ENCODE data around the gene EPN2. TPM values are rescaled to one million over a fixed set of nuclear protein-coding genes. Genes with fewer than 3 reads are reported as not detected.

The EPN2 gene
- total RNA-seq, 4 donors from 2014 or later: 69.4 to 251 (median 96.3) TPM

DNA sequence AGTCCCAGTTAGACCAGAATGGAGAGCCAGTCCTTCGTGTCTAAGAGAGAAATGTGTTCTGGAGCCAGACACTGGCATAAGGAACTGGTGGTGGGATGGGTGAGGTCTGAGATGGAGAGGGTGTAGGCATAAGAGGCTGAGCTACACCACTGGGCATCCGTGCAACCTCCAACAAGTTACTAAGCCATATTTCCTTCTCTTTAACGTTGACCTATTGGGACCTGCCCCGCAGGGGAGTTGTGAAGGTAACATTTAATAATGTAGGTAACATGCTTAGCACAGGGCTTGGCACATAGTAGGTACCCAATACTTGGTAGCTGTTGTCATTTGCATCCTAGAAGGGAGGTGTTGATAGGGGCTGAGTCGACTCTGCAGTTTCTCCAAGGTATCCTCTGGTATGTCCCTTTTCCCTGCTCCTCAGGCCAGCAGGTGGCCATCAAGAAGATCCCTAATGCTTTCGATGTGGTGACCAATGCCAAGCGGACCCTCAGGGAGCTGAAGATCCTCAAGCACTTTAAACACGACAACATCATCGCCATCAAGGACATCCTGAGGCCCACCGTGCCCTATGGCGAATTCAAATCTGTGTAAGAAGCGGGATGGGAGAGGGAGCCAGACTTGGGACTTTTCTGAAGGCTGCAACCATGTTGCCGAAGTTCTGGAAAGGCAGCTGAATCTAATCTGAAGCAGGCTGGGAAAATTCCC, 142.3 kb downstream of the EPN2 start:
- peak in 1 of 2 donors; percentile 84 for DNase-seq (ENCODE audit: low spot score in 2 of 2)
- TF ChIP-seq, protein P1, sequence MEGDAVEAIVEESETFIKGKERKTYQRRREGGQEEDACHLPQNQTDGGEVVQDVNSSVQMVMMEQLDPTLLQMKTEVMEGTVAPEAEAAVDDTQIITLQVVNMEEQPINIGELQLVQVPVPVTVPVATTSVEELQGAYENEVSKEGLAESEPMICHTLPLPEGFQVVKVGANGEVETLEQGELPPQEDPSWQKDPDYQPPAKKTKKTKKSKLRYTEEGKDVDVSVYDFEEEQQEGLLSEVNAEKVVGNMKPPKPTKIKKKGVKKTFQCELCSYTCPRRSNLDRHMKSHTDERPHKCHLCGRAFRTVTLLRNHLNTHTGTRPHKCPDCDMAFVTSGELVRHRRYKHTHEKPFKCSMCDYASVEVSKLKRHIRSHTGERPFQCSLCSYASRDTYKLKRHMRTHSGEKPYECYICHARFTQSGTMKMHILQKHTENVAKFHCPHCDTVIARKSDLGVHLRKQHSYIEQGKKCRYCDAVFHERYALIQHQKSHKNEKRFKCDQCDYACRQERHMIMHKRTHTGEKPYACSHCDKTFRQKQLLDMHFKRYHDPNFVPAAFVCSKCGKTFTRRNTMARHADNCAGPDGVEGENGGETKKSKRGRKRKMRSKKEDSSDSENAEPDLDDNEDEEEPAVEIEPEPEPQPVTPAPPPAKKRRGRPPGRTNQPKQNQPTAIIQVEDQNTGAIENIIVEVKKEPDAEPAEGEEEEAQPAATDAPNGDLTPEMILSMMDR (IDR thresholded peaks at IDR 0.05): no peak
- TF ChIP-seq POLR2A (IDR thresholded peaks at IDR 0.05): no peak
- whole genome bisulfite sequencing, 2 donors: 73 to 76% methylated on average over 13 of the region's 13 CpGs
- H3K4me3 ChIP-seq (ENCODE audit: low read depth, poor library complexity, severe bottlenecking): no peak overlapping the region
- intact Hi-C loops (cut with DNase I; ENCODE audit: low total_unique reads): no loop called here

DNA sequence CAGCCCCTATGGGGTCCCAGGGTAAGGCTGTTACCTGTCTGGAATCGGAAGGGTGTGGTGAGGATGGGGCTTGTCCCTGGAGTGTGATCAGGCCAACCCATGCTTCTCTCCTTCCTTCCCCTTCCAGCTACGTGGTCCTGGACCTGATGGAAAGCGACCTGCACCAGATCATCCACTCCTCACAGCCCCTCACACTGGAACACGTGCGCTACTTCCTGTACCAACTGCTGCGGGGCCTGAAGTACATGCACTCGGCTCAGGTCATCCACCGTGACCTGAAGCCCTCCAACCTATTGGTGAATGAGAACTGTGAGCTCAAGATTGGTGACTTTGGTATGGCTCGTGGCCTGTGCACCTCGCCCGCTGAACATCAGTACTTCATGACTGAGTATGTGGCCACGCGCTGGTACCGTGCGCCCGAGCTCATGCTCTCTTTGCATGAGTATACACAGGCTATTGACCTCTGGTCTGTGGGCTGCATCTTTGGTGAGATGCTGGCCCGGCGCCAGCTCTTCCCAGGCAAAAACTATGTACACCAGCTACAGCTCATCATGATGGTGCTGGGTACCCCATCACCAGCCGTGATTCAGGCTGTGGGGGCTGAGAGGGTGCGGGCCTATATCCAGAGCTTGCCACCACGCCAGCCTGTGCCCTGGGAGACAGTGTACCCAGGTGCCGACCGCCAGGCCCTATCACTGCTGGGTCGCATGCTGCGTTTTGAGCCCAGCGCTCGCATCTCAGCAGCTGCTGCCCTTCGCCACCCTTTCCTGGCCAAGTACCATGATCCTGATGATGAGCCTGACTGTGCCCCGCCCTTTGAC, 143.5 kb downstream of the EPN2 start:
- no peak for TF ChIP-seq POLR2A (IDR thresholded peaks at IDR 0.05)
- TF ChIP-seq, protein P1 (IDR thresholded peaks at IDR 0.05): no peak
- no peak overlapping the region for H3K4me3 ChIP-seq (ENCODE audit: low read depth, poor library complexity, severe bottlenecking)
- peak in 1 of 2 donors; percentile 82 for DNase-seq (ENCODE audit: low spot score in 2 of 2)
- intact Hi-C loops (cut with DNase I; ENCODE audit: low total_unique reads): no loop called here
- 92 to 94% methylated on average over 27 to 29 of the region's 29 CpGs for WGBS, 2 donors

DNA sequence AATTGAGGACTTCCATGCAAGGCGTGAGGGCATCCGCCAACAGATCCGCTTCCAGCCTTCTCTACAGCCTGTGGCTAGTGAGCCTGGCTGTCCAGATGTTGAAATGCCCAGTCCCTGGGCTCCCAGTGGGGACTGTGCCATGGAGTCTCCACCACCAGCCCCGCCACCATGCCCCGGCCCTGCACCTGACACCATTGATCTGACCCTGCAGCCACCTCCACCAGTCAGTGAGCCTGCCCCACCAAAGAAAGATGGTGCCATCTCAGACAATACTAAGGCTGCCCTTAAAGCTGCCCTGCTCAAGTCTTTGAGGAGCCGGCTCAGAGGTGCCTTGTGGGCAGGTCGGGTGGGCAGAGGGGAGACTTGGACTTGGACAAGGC, 144.2 kb downstream of the EPN2 start:
- H3K4me3 ChIP-seq (ENCODE audit: low read depth, poor library complexity, severe bottlenecking): no peak overlapping the region
- WGBS, 2 donors: 91 to 99% methylated on average over 6 to 7 of the region's 7 CpGs
- no peak for DNase-seq (ENCODE audit: low spot score in 2 of 2)
- TF ChIP-seq, protein P1 (IDR thresholded peaks at IDR 0.05): no peak
- no peak for TF ChIP-seq POLR2A (IDR thresholded peaks at IDR 0.05)
- intact Hi-C loops (cut with DNase I; ENCODE audit: low total_unique reads): no loop called here

DNA sequence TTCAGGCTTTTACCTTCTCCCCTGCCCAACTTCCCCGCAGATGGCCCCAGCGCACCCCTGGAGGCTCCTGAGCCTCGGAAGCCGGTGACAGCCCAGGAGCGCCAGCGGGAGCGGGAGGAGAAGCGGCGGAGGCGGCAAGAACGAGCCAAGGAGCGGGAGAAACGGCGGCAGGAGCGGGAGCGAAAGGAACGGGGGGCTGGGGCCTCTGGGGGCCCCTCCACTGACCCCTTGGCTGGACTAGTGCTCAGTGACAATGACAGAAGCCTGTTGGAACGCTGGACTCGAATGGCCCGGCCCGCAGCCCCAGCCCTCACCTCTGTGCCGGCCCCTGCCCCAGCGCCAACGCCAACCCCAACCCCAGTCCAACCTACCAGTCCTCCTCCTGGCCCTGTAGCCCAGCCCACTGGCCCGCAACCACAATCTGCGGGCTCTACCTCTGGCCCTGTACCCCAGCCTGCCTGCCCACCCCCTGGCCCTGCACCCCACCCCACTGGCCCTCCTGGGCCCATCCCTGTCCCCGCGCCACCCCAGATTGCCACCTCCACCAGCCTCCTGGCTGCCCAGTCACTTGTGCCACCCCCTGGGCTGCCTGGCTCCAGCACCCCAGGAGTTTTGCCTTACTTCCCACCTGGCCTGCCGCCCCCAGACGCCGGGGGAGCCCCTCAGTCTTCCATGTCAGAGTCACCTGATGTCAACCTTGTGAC, 144.7 kb downstream of the EPN2 start:
- peak in 1 of 2 donors; percentile 82 for DNase-seq (ENCODE audit: low spot score in 2 of 2)
- 92 to 93% methylated on average over 31 of the region's 31 CpGs for WGBS, 2 donors
- TF ChIP-seq, protein P1 (IDR thresholded peaks at IDR 0.05): no peak
- TF ChIP-seq POLR2A (IDR thresholded peaks at IDR 0.05): no peak
- H3K4me3 ChIP-seq (ENCODE audit: low read depth, poor library complexity, severe bottlenecking): no peak overlapping the region
- intact Hi-C loops (cut with DNase I; ENCODE audit: low total_unique reads): no loop called here

DNA sequence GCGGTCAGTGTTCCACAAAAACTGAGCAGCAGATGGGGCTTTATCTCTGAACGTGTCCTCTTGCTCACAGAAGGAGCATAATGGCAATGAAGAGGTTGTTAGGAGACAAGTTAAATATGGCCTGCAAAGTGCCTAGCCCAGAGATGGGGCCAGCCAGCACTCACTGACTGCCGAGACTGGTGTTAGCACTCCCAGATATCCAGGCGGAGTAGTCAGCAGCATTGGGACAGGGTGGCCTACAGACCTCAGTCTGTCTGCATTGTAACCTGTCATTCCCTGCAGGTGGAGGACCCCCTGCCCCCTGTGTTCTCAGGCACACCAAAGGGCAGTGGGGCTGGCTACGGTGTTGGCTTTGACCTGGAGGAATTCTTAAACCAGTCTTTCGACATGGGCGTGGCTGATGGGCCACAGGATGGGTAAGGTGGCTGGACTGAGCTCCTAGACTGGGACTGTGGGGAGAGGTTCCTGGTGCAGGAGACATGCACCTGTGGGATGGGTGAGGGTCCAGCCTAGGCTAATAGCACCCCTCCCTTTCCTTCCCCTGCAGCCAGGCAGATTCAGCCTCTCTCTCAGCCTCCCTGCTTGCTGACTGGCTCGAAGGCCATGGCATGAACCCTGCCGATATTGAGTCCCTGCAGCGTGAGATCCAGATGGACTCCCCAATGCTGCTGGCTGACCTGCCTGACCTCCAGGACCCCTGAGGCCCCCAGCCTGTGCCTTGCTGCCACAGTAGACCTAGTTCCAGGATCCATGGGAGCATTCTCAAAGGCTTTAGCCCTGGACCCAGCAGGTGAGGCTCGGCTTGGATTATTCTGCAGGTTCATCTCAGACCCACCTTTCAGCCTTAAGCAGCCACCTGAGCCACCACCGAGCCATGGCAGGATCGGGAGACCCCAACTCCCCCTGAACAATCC, 145.6 kb downstream of the EPN2 start:
- DNase-seq (ENCODE audit: low spot score in 2 of 2): peak in 1 of 2 donors; percentile 82
- H3K4me3 ChIP-seq (ENCODE audit: low read depth, poor library complexity, severe bottlenecking): no peak overlapping the region
- intact Hi-C loops (cut with DNase I; ENCODE audit: low total_unique reads): no loop called here
- 82 to 85% methylated on average over 11 to 13 of the region's 13 CpGs for WGBS, 2 donors
- TF ChIP-seq, protein P1 (IDR thresholded peaks at IDR 0.05): no peak
- no peak for TF ChIP-seq POLR2A (IDR thresholded peaks at IDR 0.05)
